Myocyte (in vitro differentiated cells): ENCODE results near the gene VSIG8. TPM values are rescaled to one million over a fixed set of nuclear protein-coding genes. Genes with fewer than 3 reads are reported as not detected.

Experiments
- DNase-seq: peaks from one replicate; pipeline ENCODE4 v3.0.0-alpha.2; 2012; ENCODE audit warnings: low read depth
- total RNA-seq: library from RNA; depleted of rRNA; stranded (reverse); fragments of >200 nt; gene quantifications from 2 replicates; pipeline ENCODE4 v1.2.3, GENCODE V29; 2014

VSIG8 gene
- total RNA-seq, 1 donor from 2014 or later, result not detected

GRCh38 chr1:159883134-159883533 is 20.7 kb upstream of the VSIG8 start:
- no peak for DNase-seq

- no peak for DNase-seq
These were observed 20.0 kb upstream of the VSIG8 start for GRCh38 chr1:159882527-159882862.

- DNase-seq, result peak; percentile 91
These were observed 19.4 kb upstream of the VSIG8 start for GRCh38 chr1:159881622-159882526.

- DNase-seq, result no peak
These were observed 18.0 kb upstream of the VSIG8 start for GRCh38 chr1:159880430-159880829.

- DNase-seq, result no peak
These were observed 17.5 kb upstream of the VSIG8 start for GRCh38 chr1:159879977-159880376.

- DNase-seq, result no peak
These were observed 16.7 kb upstream of the VSIG8 start for GRCh38 chr1:159879136-159879535.

- peak; percentile 44 for DNase-seq
These were observed 15.4 kb upstream of the VSIG8 start for GRCh38 chr1:159877695-159878444.

GRCh38 chr1:159873530-159874143 is 11.2 kb upstream of the VSIG8 start:
- DNase-seq, result no peak

GRCh38 chr1:159872891-159873290 is 10.4 kb upstream of the VSIG8 start:
- DNase-seq, result no peak

- no peak for DNase-seq
These were observed 8.2 kb upstream of the VSIG8 start for GRCh38 chr1:159870704-159871103.

- DNase-seq, result no peak
These were observed 7.2 kb upstream of the VSIG8 start for GRCh38 chr1:159869607-159870006.

GRCh38 chr1:159869173-159869572 is 6.7 kb upstream of the VSIG8 start:
- peak; percentile 53 for DNase-seq

GRCh38 chr1:159868766-159869165 is 6.3 kb upstream of the VSIG8 start:
- DNase-seq, result no peak

- no peak for DNase-seq
These were observed 5.2 kb upstream of the VSIG8 start for GRCh38 chr1:159867664-159868026.

GRCh38 chr1:159866905-159867663 is 4.6 kb upstream of the VSIG8 start:
- no peak for DNase-seq

GRCh38 chr1:159866066-159866465 is 3.6 kb upstream of the VSIG8 start:
- DNase-seq, result no peak

GRCh38 chr1:159864262-159864661 is 1.8 kb upstream of the VSIG8 start:
- DNase-seq, result no peak

- no peak for DNase-seq
These were observed 426 bp downstream of the VSIG8 start for GRCh38 chr1:159862031-159862430.

- no peak for DNase-seq
These were observed 1.2 kb downstream of the VSIG8 start for GRCh38 chr1:159861218-159861617.

- DNase-seq, result no peak
These were observed 2.0 kb downstream of the VSIG8 start for GRCh38 chr1:159860456-159860855.

GRCh38 chr1:159859767-159860322 is 2.6 kb downstream of the VSIG8 start:
- DNase-seq, result no peak
